Body of pancreas (tissue), 4 donors: ENCODE results near the gene SPATA16.

ENCODE experiments used
- CTCF ChIP-seq, 7 experiments: fragments of 450-650 bp in 4 of 7; fragments of 200-600 bp in 3 of 7; sonication (generic) in 3 of 7; IDR thresholded peaks; one replicate each; pipeline ENCODE4 v1.5.1; 2016 to 2019; ENCODE audit warnings: antibody characterized with exemption in 7 of 7
- POLR2A ChIP-seq, 3 donors: fragments of 450-650 bp; IDR thresholded peaks; one replicate each; pipeline ENCODE4 v1.6.1; 2016; ENCODE audit warnings: antibody characterized with exemption in 3 of 3, mild to moderate bottlenecking in 2 of 3

DNA sequence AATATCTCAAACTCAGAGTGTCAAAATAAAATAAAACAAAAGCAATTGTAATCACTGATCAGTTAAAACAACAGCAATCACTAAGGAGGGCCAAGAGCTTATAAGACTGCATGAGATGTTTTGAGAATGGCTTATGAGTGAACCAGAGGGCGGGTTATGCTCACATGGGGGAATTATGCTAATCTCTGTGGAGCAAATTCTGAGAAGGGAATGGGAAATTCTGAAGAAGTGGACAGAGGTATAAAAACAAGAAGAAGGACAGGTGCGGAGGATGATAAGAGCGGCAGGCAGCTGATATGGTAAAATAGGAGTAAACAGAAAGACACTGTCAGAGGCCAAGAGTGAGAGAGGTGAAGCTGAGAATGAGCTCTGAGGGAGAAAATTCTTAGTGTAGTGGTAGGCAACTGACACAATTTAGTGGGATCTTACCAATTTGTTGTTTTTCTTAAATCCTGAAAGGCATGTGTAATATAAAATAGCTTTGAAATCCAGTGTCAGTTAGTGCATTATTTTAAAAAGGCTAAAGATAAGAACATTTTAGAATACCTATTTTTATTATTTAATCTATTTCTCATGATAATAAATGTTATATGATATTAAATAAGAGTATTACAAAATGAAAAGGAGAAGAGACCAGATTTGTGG lies 133.8 kb downstream of the SPATA16 start:
- no peak for TF ChIP-seq CTCF (IDR thresholded peaks at IDR 0.05)
- TF ChIP-seq POLR2A (IDR thresholded peaks at IDR 0.05): no peak
